K562 (cell line): ENCODE data around the gene NR2F6. TPM values are rescaled to one million over a fixed set of nuclear protein-coding genes. Genes with fewer than 3 reads are reported as not detected.
A peak's percentile ranks its signal among the peaks of the same experiment; 100 is the strongest.

Experiments used
- BCOR ChIP-seq: fragments of 450-650 bp; IDR thresholded peaks from 2 replicates; pipeline ENCODE4 v1.6.1; 2016
- EGR1 ChIP-seq: fragments of 450-650 bp; conservative IDR thresholded peaks from 2 replicates; pipeline ENCODE4 v1.6.1; 2017; ENCODE audit warnings: mild to moderate bottlenecking
- ETS1 ChIP-seq: conservative IDR thresholded peaks from 2 replicates; pipeline ENCODE4 v1.6.1; 2011; ENCODE audit warnings: low read depth, mild to moderate bottlenecking, low read length; ENCODE audit not compliant: control insufficient read depth
- FOS ChIP-seq: IDR thresholded peaks from 3 replicates; pipeline ENCODE4 v1.6.1; 2011; ENCODE audit not compliant: insufficient read length; ENCODE audit errors: extremely low read depth
- FUS ChIP-seq: fragments of 200-400 bp; formaldehyde crosslinking; optimal IDR thresholded peaks from 2 replicates; pipeline ENCODE3; 2017; ENCODE audit warnings: low read depth, low read length
- GTF2A2 ChIP-seq: IDR thresholded peaks from 2 replicates; pipeline ENCODE4 v1.6.1; 2016; ENCODE audit warnings: mild to moderate bottlenecking, missing genetic modification characterization, missing compliant biosample characterization
- HOMEZ ChIP-seq: fragments of 250-450 bp; sonication (Bioruptor Pico); IDR thresholded peaks from 2 replicates; pipeline ENCODE4 v1.4.0; 2020; ENCODE audit warnings: mild to moderate bottlenecking, moderate library complexity
- HSF4 ChIP-seq: fragments of 250-450 bp; sonication (Bioruptor Pico); IDR thresholded peaks from 2 replicates; pipeline ENCODE4 v2.1.2; 2022; ENCODE audit warnings: mild to moderate bottlenecking, moderate library complexity, borderline replicate concordance
- NFIX ChIP-seq: fragments of 250-450 bp; sonication (Bioruptor Pico); IDR thresholded peaks from 2 replicates; pipeline ENCODE4 v1.4.0; 2020; ENCODE audit warnings: low read depth, mild to moderate bottlenecking, moderate library complexity
- NFRKB ChIP-seq: fragments of 450-650 bp; IDR thresholded peaks from 2 replicates; pipeline ENCODE4 v1.6.1; 2016; ENCODE audit warnings: low read depth
- RREB1 ChIP-seq: fragments of 250-450 bp; sonication (Bioruptor Pico); IDR thresholded peaks from 2 replicates; pipeline ENCODE4 v1.4.0; 2020
- RUNX1 ChIP-seq: sonication (generic); IDR thresholded peaks from 2 replicates; pipeline ENCODE4 v1.6.1; 2016; ENCODE audit warnings: antibody characterized with exemption, low read depth
- SMAD3 ChIP-seq: fragments of 450-650 bp; formaldehyde crosslinking; conservative IDR thresholded peaks from 2 replicates; pipeline ENCODE4 v1.4.0; 2020; ENCODE audit warnings: mild to moderate bottlenecking
- SMARCC2 ChIP-seq: fragments of 450-650 bp; IDR thresholded peaks from 2 replicates; pipeline ENCODE4 v1.6.1; 2017; ENCODE audit warnings: antibody characterized with exemption, moderate library complexity, mild to moderate bottlenecking, low read depth
- TCF15 ChIP-seq: fragments of 250-450 bp; sonication (Bioruptor Pico); IDR thresholded peaks from 2 replicates; pipeline ENCODE4 v1.8.0; 2022; ENCODE audit warnings: moderate library complexity, mild to moderate bottlenecking, inconsistent platforms
- TCF3 ChIP-seq: sonication (generic); formaldehyde crosslinking; IDR thresholded peaks from 2 replicates; pipeline ENCODE4 v1.4.0; 2020; ENCODE audit warnings: mild to moderate bottlenecking, missing genetic modification reagents
- TFAM ChIP-seq: fragments of 250-450 bp; sonication (Bioruptor Pico); conservative IDR thresholded peaks from 2 replicates; pipeline ENCODE4 v1.5.0; 2021; ENCODE audit warnings: mild to moderate bottlenecking, moderate library complexity
- ZNF263 ChIP-seq: sonication (generic); formaldehyde crosslinking; IDR thresholded peaks from 2 replicates; pipeline ENCODE4 v1.8.0; 2022; ENCODE audit warnings: mild to moderate bottlenecking, missing genetic modification reagents, borderline replicate concordance
- ZNF384 ChIP-seq: IDR thresholded peaks from 2 replicates; pipeline ENCODE4 v1.6.1; 2012; ENCODE audit warnings: low read depth, low read length, improper control_type of control experiment
- ZNF766 ChIP-seq: fragments of 200-800 bp; sonication (Bioruptor generic); conservative IDR thresholded peaks from 2 replicates; pipeline ENCODE4 v1.6.1; 2016; ENCODE audit warnings: missing genetic modification characterization, missing compliant biosample characterization
- ZNF778 ChIP-seq: fragments of 450-650 bp; formaldehyde crosslinking; IDR thresholded peaks from 2 replicates; pipeline ENCODE4 v1.4.0; 2020; ENCODE audit warnings: mild to moderate bottlenecking, moderate library complexity
- polyA plus RNA-seq, 8 experiments: library from polyadenylated mRNA; depleted of rRNA in 4 of 8; stranded (reverse) in 5 of 8; unstranded in 3 of 8; fragments of >200 nt; fragmentation: Nextera tagmentation in 2 of 8; fragmentation: Illumina TruSeq in 1 of 8; extraction: Ambion mirVana in 2 of 8; extraction: Trizol in 1 of 8; gene quantifications; 2 replicates each; pipeline versions ENCODE4 v1.2.1 to v1.2.3, GENCODE V29; 2011 to 2014; ENCODE audit warnings: inconsistent platforms in 1 of 8, missing spikeins in 1 of 8
- total RNA-seq, 7 experiments: library from RNA; depleted of rRNA in 6 of 7; stranded (reverse); fragments of >200 nt in 6 of 7; fragmentation: Illumina TruSeq in 2 of 7; extraction: Trizol in 2 of 7; gene quantifications; 2 replicates each; pipeline versions ENCODE4 v1.2.1 to v1.2.3, GENCODE V29; 2011 to 2021; ENCODE audit warnings: low replicate concordance in 1 of 7

NR2F6 gene
- total and polyA plus RNA-seq, 9 of the 15 experiments (the other 6 are each of a cell fraction or from before 2014, with no cell fraction given): 0.76 to 97.5 (median 18.8) TPM

GRCh38 chr19:17246681-17247425, 1.1 kb upstream of the NR2F6 start (continued):
- TF ChIP-seq HSF4 (no peak), ZNF778 (CRISPR knock-in tag) (no peak), NFRKB (no peak), TFAM (CRISPR knock-in tag) (no peak), FUS (no peak), FOS (no peak), ETS1 (no peak), SMAD3 (CRISPR knock-in tag) (no peak), GTF2A2 (tag) (no peak), TCF15 (CRISPR knock-in tag) (no peak), ZNF766 (CRISPR knock-in tag) (no peak), EGR1 (peak; percentile 71), BCOR (peak; percentile 99), NFIX (CRISPR knock-in tag) (no peak), TCF3 (CRISPR knock-in tag) (no peak), SMARCC2 (no peak), RUNX1 (no peak), ZNF384 (no peak), RREB1 (CRISPR knock-in tag) (no peak), HOMEZ (CRISPR knock-in tag) (0 out of 2 replicates have a peak, but pooled peaks have one; percentile 37), ZNF263 (no peak; the same call in 1 of the 2 replicates)
